Jurkat, Clone E6-1 (cell line): ENCODE data around the gene NAA80.
"Not testable (repeated sequence)": the region's sequence is repeated elsewhere in the genome, so short reads cannot be mapped to it uniquely, and the experiment has no call there.

ENCODE experiments used
- DNase-seq: peaks from one replicate; pipeline ENCODE4 v3.0.0-alpha.2; 2011; ENCODE audit warnings: low read depth, low spot score
- H3K4me3 ChIP-seq: 2 replicates; pipeline ENCODE4 v1.5.1; 2011; ENCODE audit warnings: mild to moderate bottlenecking, low read length, control low read depth, moderate library complexity

NAA80 gene

DNA sequence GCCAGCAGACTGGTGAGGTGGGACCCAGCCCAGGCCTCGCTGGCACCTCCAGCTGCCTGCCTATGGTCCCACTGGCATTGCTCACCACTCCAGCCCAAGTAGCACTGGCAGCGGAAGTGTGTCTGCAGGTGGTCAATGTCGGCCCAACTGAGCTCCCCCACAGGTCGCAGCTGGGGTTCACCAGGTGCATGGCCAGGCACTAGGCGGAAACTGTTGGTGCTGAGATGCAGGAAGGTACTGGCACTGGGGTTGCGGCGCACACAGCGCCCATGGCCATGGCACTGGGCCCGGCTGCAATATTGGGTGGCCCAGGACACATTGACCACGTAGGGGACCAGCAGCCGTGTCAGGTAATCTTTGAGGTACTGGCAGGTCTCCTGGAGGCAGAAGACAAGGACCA lies 19.0 kb upstream of the NAA80 start:
- no peak overlapping the region for H3K4me3 ChIP-seq

GRCh38 chr3:50317300-50317699 lies 18.1 kb upstream of the NAA80 start:
- H3K4me3 ChIP-seq = no peak overlapping the region
- no peak for DNase-seq

More for the DNA sequence above, 19.0 kb upstream of the NAA80 start:
- DNase-seq = no peak

DNA sequence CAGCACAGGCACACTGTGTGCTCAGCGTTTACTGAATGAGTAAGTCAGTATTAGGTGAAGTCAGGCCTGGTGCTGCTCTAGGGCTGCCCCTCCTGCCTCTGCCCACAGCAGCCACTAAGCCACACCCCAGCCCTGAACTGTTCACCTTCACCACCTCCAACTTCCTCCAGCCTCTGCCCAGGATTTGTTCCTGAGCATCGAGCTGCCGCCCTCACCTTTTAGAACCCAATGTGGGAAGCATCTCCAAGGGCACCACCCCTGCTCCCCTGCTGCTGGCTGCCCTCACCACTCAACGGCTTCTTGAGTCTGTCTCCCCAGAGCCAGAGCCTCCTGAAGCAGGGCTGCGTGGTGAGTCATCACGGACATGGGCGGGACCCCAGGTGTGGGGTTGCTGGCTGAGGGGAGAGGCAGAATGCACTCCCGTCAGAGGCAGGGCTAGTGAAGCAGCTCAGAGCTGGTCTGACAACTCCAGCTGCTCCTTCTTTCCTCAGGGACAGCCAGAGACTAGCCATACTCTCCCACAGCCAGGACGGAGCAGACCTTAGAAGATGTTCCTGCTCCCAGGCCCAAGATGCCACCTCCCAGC lies 17.5 kb upstream of the NAA80 start:
- DNase-seq = no peak
- no peak overlapping the region for H3K4me3 ChIP-seq

DNA sequence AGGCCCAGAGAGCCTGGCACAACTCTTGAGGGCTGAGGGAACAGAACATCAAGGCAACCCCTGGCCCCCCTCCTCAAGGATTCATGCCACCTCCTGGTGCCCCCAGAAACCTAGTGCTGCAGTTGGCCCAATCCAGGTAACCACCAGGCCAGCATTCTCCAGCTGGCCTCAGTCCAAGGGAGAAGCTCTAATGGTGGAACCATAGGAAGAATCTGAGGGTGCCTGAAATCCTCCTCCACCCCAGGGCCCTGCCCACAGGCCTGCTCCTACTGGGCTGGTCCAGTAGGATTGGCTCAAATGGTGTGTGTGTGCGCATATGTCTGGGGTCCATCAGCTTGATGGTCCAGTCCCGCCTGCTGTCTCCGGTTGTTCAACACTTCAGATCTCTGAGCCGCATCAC lies 15.6 kb upstream of the NAA80 start:
- H3K4me3 ChIP-seq = no peak overlapping the region
- no peak for DNase-seq

DNA sequence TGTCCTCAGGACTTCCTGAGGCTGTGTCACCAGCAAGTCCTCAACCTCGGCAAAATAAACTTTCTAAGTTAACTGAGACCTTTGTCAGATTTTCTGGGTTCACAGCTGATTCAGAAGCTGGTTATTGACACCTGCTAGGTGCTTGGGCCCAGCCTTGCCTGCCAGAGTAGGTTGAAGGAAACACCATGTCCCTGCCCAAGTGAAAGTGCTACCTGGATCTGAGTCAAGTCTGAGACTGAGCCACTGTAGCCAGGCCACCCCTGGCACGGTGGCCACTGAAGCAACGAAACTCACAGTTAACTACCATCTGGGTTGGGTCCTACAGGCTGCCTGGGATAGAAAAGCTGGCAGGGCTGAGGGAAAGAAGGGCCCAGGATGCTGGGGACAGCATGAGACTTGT lies 15.1 kb upstream of the NAA80 start:
- DNase-seq = no peak

DNA sequence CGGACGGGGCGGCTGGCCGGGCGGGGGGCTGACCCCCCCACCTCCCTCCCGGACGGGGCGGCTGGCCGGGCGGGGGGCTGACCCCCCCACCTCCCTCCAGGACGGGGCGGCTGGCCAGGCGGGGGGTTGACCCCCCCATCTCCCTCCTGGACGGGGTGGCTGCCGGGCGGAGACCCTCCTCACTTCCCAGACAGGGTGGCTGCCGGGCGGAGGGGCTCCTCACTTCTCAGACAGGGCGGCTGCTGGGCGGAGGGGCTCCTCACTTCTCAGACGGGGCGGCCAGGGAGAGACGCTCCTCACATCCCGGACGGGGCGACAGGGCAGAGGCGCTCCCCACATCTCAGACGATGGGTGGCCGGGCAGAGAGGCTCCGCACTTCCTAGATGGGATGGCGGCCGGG lies 12.8 kb upstream of the NAA80 start:
- not testable (repeated sequence) for DNase-seq

More for the DNA sequence above, 15.1 kb upstream of the NAA80 start:
- no peak overlapping the region for H3K4me3 ChIP-seq

GRCh38 chr3:50304601-50305000 lies 5.4 kb upstream of the NAA80 start:
- DNase-seq = no peak
- H3K4me3 ChIP-seq = no peak overlapping the region

More for the DNA sequence above, 12.8 kb upstream of the NAA80 start:
- H3K4me3 ChIP-seq = not testable (repeated sequence)

GRCh38 chr3:50303013-50303815 lies 4.0 kb upstream of the NAA80 start, which contains the start of gene HYAL1:
Gene HYAL1, minus strand, starts transcription at chr3:50303574. Its CDS starts 618 bp downstream, at chr3:50302956.
- no peak within 1 kb of the TSS for H3K4me3 ChIP-seq
- DNase-seq = no peak

- no peak overlapping the region for H3K4me3 ChIP-seq
- DNase-seq = no peak
Measured at GRCh38 chr3:50302095-50303012, 3.1 kb upstream of the NAA80 start.

DNA sequence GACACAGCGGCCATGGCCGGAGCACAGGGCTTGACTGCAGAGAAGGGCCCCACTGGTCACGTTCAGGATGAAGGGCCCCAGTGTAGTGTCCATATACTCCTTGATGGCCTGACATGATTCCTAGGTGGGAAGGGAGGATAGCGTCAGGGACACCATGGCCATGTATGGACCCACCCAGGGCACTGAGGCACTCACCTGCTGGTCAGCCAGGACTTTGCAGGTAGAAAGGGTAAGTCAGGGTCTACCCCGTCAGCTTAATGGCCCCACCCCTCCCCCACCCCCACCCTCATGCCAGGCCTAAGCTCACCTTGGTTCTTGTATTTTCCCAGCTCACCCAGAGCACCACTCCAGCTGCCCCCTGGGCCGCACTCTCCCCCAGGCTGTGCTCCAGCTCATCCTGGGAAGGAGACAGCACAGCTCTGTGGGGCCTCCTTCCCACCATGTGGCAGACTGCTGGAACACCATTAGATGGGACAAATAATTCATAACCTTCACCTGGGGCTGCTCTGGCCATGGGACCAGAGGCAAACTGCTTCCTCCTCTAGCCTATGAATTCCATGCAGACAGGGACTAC lies 1.6 kb upstream of the NAA80 start:
- no peak overlapping the region for H3K4me3 ChIP-seq
- no peak for DNase-seq

GRCh38 chr3:50299929-50300680 lies 900 bp upstream of the NAA80 start:
- peak overlapping the region; percentile 71 for H3K4me3 ChIP-seq
- no peak for DNase-seq

DNA sequence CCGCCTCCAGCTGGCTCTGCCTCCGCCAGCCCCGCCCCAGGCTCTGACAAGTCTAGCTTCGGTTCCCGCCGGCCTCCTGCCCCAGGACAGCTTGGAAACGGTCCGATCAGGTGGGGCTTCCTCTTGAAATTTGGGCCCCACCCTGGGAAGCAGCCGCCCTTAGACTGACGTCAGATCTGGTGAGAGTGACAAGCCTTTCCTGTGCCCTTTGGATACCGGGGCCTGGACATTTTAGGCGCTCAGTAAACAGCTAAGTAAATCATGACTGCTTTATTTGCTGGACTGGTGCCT lies 378 bp upstream of the NAA80 start:
- no peak for DNase-seq
- H3K4me3 ChIP-seq = peak overlapping the region; percentile 71

GRCh38 chr3:50297896-50298725 lies 1.1 kb downstream of the NAA80 start:
- H3K4me3 ChIP-seq = peak overlapping the region; percentile 94
- no peak for DNase-seq

DNA sequence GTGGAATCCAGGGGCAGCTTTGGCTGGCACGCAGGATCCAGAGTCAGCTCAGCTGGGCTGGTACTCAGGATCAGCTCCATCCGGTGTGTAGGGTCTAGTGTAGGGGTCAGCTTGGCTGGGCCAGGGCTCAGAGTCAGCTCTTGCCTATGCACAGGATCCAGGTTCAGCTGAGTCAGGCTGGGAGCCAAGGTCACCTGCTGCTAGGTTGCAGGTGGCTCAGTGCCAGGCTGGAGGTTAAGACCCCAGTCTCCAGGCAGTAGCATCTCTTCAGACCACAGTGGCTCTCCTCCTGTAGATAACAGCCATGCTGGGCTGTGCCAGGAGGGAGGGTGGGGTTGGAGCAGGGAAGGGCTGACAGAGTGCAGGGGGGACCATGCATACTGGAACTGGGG lies 1.8 kb downstream of the NAA80 start:
- no peak for DNase-seq

GRCh38 chr3:50296721-50297383 lies 2.4 kb downstream of the NAA80 start:
- no peak for DNase-seq
- H3K4me3 ChIP-seq = no peak overlapping the region

More for the DNA sequence above, 1.8 kb downstream of the NAA80 start:
- H3K4me3 ChIP-seq = no peak overlapping the region

GRCh38 chr3:50295553-50296431 lies 3.4 kb downstream of the NAA80 start:
- no peak overlapping the region for H3K4me3 ChIP-seq
- DNase-seq = no peak
